Neural cell (in vitro differentiated cells): ENCODE measurements around the gene CEP295NL. TPM values are rescaled to one million over a fixed set of nuclear protein-coding genes. Genes with fewer than 3 reads are reported as not detected.

ENCODE experiments used
- H2AFZ ChIP-seq: fragments of 200-600, 300-800 bp; sonication (generic), shearing (Covaris generic); 2 replicates; pipeline ENCODE4 v1.6.0; 2014; ENCODE audit warnings: low read depth, mild to moderate bottlenecking, antibody characterized with exemption, low read length, moderate library complexity
- H3F3A ChIP-seq: fragments of 200-600 bp; shearing (Covaris generic); 2 replicates; pipeline ENCODE4 v1.6.1; 2016; ENCODE audit warnings: mild to moderate bottlenecking, moderate library complexity, mixed read lengths, antibody characterized with exemption, low read length; ENCODE audit not compliant: insufficient read depth, poor library complexity, severe bottlenecking
- H3K27ac ChIP-seq: fragments of 200-600, 300-800 bp; sonication (generic), shearing (Covaris generic); 2 replicates; pipeline ENCODE4 v1.5.1; 2014; ENCODE audit warnings: mild to moderate bottlenecking, low read length, moderate library complexity
- H3K27me3 ChIP-seq: fragments of 300-800, 200-600 bp; sonication (generic), shearing (Covaris generic); 2 replicates; pipeline ENCODE4 v1.6.0; 2014; ENCODE audit warnings: mild to moderate bottlenecking, low read depth, low read length, moderate library complexity; ENCODE audit not compliant: insufficient read depth
- H3K36me3 ChIP-seq: fragments of 300-800, 200-600 bp; sonication (generic), shearing (Covaris generic); 2 replicates; pipeline ENCODE4 v1.5.1; 2014; ENCODE audit warnings: mild to moderate bottlenecking, antibody characterized with exemption, low read length, moderate library complexity; ENCODE audit not compliant: insufficient read depth
- H3K4me2 ChIP-seq: fragments of 300-800, 200-600 bp; sonication (generic), shearing (Covaris generic); 2 replicates; pipeline ENCODE4 v1.6.0; 2014; ENCODE audit warnings: mild to moderate bottlenecking, low read length
- H3K4me3 ChIP-seq: fragments of 300-800, 200-600 bp; sonication (generic), shearing (Covaris generic); 2 replicates; pipeline ENCODE4 v1.5.1; 2014; ENCODE audit warnings: mild to moderate bottlenecking, low read length, moderate library complexity
- H3K79me2 ChIP-seq: fragments of 200-600 bp; shearing (Covaris generic); replicated peaks from 2 replicates; pipeline ENCODE4 v1.6.0; 2014; ENCODE audit warnings: mild to moderate bottlenecking, low read length, moderate library complexity; ENCODE audit not compliant: insufficient read depth
- H3K9ac ChIP-seq: fragments of 300-800, 200-600 bp; sonication (generic), shearing (Covaris generic); 2 replicates; pipeline ENCODE4 v1.6.1; 2016; ENCODE audit warnings: mild to moderate bottlenecking, low read length, mixed read lengths
- H3K9me2 ChIP-seq: fragments of 200-600 bp; shearing (Covaris generic); 2 replicates; pipeline ENCODE4 v1.6.1; 2016; ENCODE audit warnings: mild to moderate bottlenecking, low read length, mixed read lengths; ENCODE audit not compliant: insufficient read depth
- H3K9me3 ChIP-seq: fragments of 200-600, 300-800 bp; sonication (generic), shearing (Covaris generic); 2 replicates; pipeline ENCODE4 v1.6.1; 2016; ENCODE audit warnings: mild to moderate bottlenecking, mixed run types, low read length, moderate library complexity, mixed read lengths
- H4K20me1 ChIP-seq: fragments of 200-600 bp; shearing (Covaris generic); 2 replicates; pipeline ENCODE4 v1.6.1; 2016; ENCODE audit warnings: mild to moderate bottlenecking, mixed run types; ENCODE audit not compliant: insufficient read depth
- EP300 ChIP-seq: fragments of 450-650 bp; conservative IDR thresholded peaks from 2 replicates; pipeline ENCODE4 v1.6.1; 2014; ENCODE audit warnings: antibody characterized with exemption, mild to moderate bottlenecking, moderate library complexity; ENCODE audit not compliant: poor library complexity, severe bottlenecking
- EZH2 ChIP-seq: fragments of 200-600, 300-800 bp; shearing (Covaris generic), sonication (generic); IDR thresholded peaks from 2 replicates; pipeline ENCODE4 v1.6.1; 2014; ENCODE audit warnings: antibody characterized with exemption, low read length, borderline replicate concordance, mild to moderate bottlenecking; ENCODE audit not compliant: insufficient read depth, poor library complexity, severe bottlenecking
- MXI1 ChIP-seq: fragments of 450-650 bp; conservative IDR thresholded peaks from 2 replicates; pipeline ENCODE4 v1.6.1; 2014; ENCODE audit warnings: antibody characterized with exemption, mild to moderate bottlenecking; ENCODE audit not compliant: poor library complexity, severe bottlenecking
- POLR2AphosphoS5 ChIP-seq: IDR thresholded peaks from 2 replicates; pipeline ENCODE4 v1.6.1; 2012
- RAD21 ChIP-seq: fragments of 450-650 bp; conservative IDR thresholded peaks from 2 replicates; pipeline ENCODE4 v1.6.1; 2014; ENCODE audit warnings: antibody characterized with exemption, mild to moderate bottlenecking, moderate library complexity
- SMC3 ChIP-seq: fragments of 450-650 bp; conservative IDR thresholded peaks from 2 replicates; pipeline ENCODE4 v1.6.1; 2014; ENCODE audit warnings: antibody characterized with exemption, mild to moderate bottlenecking, moderate library complexity; ENCODE audit not compliant: poor library complexity
- TAF1 ChIP-seq: IDR thresholded peaks from 2 replicates; pipeline ENCODE4 v1.6.1; 2012; ENCODE audit warnings: low read depth
- polyA plus RNA-seq: library from polyadenylated mRNA; depleted of rRNA; stranded (reverse); fragments of >200 nt; gene quantifications from 2 replicates; pipeline ENCODE4 v1.2.3, GENCODE V29; 2014
- TF ChIP-seq, protein P1 (sequence below): IDR thresholded peaks from 2 replicates; pipeline ENCODE4 v1.6.1; 2012; ENCODE audit warnings: borderline replicate concordance
- TF ChIP-seq, protein P2 (sequence below): fragments of 450-650 bp; IDR thresholded peaks from 2 replicates; pipeline ENCODE4 v1.5.1; 2014; ENCODE audit warnings: antibody characterized with exemption, mild to moderate bottlenecking, moderate library complexity; ENCODE audit not compliant: poor library complexity, severe bottlenecking

Gene CEP295NL
- polyA plus RNA-seq, 1 donor from 2014 or later: not detected

DNA sequence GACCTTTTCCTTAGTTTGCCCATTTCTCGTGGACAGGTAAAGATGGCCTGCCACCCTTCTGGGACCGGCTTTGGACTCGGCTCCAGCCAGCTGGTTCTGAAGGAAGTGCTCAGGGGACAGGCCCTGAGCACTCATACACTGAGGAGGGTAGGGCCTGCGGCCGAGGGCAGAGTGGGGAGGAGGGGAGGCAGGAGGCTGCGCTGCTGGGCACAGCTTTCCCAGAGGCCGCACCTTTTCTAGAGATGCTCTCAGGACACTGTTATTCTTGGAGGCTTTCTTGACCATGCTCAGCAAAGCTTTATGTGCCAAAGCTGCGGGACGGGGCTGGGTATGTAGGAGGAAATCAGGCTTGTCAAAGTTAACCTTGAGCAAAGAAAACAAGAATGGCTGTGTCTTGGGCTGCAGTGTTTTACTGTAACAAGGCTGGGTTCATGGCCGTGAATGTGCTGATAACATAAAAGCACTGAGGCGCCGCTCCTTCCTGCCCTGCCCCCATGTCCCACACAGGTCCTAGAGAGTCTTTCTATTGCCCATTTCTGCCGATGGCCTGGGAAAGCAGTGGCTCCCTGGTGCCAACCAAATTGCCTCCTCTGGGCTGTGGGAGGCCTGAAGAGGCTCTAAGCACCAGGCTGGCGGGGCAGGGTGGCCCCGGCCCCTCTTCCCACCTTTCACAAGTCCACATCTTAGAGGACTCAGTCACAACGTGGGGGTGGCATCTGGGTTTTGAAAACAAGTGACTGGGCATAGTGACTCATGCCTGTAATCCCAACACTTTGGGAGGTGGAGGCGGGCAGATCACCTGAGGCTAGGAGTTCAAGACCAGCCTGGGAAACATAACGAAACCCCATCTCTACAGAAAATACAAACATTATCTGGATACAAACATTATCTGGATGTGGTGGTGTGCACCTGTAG lies 44.5 kb upstream of the CEP295NL start:
- no peak overlapping the region for H2AFZ ChIP-seq
- no peak overlapping the region for H3K9ac ChIP-seq
- H3K4me2 ChIP-seq: no peak overlapping the region
- no peak overlapping the region for H3K4me3 ChIP-seq
- no peaks in the 10 kb centered on the region for H3K79me2 ChIP-seq
- H3K9me2 ChIP-seq: no peaks in the 10 kb centered on the region
- H4K20me1 ChIP-seq: no peaks in the 10 kb centered on the region
- no peaks in the 10 kb centered on the region for H3K27me3 ChIP-seq
- no peak for TF ChIP-seq EP300
- no peak for TF ChIP-seq MXI1
- no peak for TF ChIP-seq TAF1
- TF ChIP-seq, protein P1, sequence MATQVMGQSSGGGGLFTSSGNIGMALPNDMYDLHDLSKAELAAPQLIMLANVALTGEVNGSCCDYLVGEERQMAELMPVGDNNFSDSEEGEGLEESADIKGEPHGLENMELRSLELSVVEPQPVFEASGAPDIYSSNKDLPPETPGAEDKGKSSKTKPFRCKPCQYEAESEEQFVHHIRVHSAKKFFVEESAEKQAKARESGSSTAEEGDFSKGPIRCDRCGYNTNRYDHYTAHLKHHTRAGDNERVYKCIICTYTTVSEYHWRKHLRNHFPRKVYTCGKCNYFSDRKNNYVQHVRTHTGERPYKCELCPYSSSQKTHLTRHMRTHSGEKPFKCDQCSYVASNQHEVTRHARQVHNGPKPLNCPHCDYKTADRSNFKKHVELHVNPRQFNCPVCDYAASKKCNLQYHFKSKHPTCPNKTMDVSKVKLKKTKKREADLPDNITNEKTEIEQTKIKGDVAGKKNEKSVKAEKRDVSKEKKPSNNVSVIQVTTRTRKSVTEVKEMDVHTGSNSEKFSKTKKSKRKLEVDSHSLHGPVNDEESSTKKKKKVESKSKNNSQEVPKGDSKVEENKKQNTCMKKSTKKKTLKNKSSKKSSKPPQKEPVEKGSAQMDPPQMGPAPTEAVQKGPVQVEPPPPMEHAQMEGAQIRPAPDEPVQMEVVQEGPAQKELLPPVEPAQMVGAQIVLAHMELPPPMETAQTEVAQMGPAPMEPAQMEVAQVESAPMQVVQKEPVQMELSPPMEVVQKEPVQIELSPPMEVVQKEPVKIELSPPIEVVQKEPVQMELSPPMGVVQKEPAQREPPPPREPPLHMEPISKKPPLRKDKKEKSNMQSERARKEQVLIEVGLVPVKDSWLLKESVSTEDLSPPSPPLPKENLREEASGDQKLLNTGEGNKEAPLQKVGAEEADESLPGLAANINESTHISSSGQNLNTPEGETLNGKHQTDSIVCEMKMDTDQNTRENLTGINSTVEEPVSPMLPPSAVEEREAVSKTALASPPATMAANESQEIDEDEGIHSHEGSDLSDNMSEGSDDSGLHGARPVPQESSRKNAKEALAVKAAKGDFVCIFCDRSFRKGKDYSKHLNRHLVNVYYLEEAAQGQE: no peak
- TF ChIP-seq POLR2AphosphoS5: no peak
- no peak for TF ChIP-seq RAD21
- no peak for TF ChIP-seq EZH2
- TF ChIP-seq SMC3: no peak
- TF ChIP-seq, protein P2, sequence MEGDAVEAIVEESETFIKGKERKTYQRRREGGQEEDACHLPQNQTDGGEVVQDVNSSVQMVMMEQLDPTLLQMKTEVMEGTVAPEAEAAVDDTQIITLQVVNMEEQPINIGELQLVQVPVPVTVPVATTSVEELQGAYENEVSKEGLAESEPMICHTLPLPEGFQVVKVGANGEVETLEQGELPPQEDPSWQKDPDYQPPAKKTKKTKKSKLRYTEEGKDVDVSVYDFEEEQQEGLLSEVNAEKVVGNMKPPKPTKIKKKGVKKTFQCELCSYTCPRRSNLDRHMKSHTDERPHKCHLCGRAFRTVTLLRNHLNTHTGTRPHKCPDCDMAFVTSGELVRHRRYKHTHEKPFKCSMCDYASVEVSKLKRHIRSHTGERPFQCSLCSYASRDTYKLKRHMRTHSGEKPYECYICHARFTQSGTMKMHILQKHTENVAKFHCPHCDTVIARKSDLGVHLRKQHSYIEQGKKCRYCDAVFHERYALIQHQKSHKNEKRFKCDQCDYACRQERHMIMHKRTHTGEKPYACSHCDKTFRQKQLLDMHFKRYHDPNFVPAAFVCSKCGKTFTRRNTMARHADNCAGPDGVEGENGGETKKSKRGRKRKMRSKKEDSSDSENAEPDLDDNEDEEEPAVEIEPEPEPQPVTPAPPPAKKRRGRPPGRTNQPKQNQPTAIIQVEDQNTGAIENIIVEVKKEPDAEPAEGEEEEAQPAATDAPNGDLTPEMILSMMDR: no peak
- peaks cover 4% of the 10 kb centered on the region for H3K9me3 ChIP-seq
- H3K27ac ChIP-seq: no peak overlapping the region
- no peaks in the 10 kb centered on the region for H3K36me3 ChIP-seq
- no peaks in the 10 kb centered on the region for H3F3A ChIP-seq

DNA sequence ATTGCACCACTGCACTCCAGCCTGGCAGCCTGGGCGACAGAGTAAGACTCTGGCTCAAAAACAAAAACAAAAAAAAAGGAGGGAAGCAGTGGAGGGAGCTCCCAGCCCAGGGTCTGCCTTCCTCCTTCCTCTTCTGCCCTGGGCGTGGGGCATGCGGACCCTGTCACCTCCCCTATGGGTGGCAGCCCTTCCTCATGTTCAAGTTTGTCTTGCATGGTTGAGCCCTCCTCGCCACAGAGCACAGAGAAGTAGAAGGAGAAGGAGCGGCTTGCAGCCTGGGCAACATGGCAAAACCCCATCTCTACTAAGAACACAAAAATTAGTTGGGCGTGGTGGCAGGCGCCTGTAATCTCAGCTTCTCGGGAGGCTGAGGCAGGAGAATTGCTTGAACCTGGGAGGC lies 43.6 kb upstream of the CEP295NL start:
- Histone ChIP-seq H3F3A (no peaks in the 10 kb centered on the region), H3K79me2 (no peaks in the 10 kb centered on the region), H2AFZ (no peak overlapping the region), H3K9me2 (no peaks in the 10 kb centered on the region), H3K9me3 (peaks cover 4% of the 10 kb centered on the region), H3K4me2 (no peak overlapping the region), H3K27me3 (no peaks in the 10 kb centered on the region), H3K4me3 (no peak overlapping the region), H3K36me3 (no peaks in the 10 kb centered on the region), H3K27ac (no peak overlapping the region), H3K9ac (no peak overlapping the region), H4K20me1 (no peaks in the 10 kb centered on the region)
- no peak for TF ChIP-seq EP300
- TF ChIP-seq, protein P2: no peak
- TF ChIP-seq, protein P1: no peak
